Activated naive CD8-positive, alpha-beta T cell treated with anti-CD3 and anti-CD28 coated beads, Interleukin-2, amount 10 ng/mL, durations not matched to agents 7 days and 5 days (primary cell): ENCODE measurements around the gene LRP4. TPM values are rescaled to one million over a fixed set of nuclear protein-coding genes. Genes with fewer than 3 reads are reported as not detected.
A peak's percentile ranks its signal among the peaks of the same experiment; 100 is the strongest.

ENCODE experiments used
- ATAC-seq: fragments of 150-1000 bp; cut with Tn5 transposase; one replicate; pipeline ENCODE4 v1.10.0; 2021; ENCODE audit warnings: low read depth, moderate library complexity
- POLR2A ChIA-PET: fragments of 350-600 bp; sonication (Branson Sonifier 250); formaldehyde crosslinking; loops from one replicate; lab custom pipeline; 2021; ENCODE audit warnings: antibody characterized with exemption; lab: Charles Lee
- DNase-seq: peaks from one replicate; pipeline ENCODE4 v3.0.0; 2021
- H3K27ac Mint-ChIP-seq: one replicate; pipeline ENCODE4 v1.8.0; 2022; ENCODE audit warnings: mild to moderate bottlenecking, mixed read lengths
- H3K27me3 Mint-ChIP-seq: one replicate; pipeline ENCODE4 v1.8.0; 2022; ENCODE audit warnings: mild to moderate bottlenecking, moderate library complexity, mixed read lengths
- H3K36me3 Mint-ChIP-seq: one replicate; pipeline ENCODE4 v1.8.0; 2021; ENCODE audit warnings: mild to moderate bottlenecking, mixed read lengths
- H3K4me1 Mint-ChIP-seq: one replicate; pipeline ENCODE4 v1.8.0; 2021; ENCODE audit warnings: mixed read lengths
- H3K4me3 Mint-ChIP-seq: one replicate; pipeline ENCODE4 v1.8.0; 2022; ENCODE audit warnings: mild to moderate bottlenecking, moderate library complexity, mixed read lengths
- H3K9me3 Mint-ChIP-seq: one replicate; pipeline ENCODE4 v1.8.0; 2021; ENCODE audit warnings: mixed read lengths
- total RNA-seq, 2 experiments: library from RNA; stranded (reverse); gene quantifications; one replicate each; pipeline ENCODE4 v1.2.3, GENCODE V29; 2021

Gene LRP4
- total RNA-seq, 2 experiments from 2014 or later: 0.06 TPM; not detected in 1

DNA sequence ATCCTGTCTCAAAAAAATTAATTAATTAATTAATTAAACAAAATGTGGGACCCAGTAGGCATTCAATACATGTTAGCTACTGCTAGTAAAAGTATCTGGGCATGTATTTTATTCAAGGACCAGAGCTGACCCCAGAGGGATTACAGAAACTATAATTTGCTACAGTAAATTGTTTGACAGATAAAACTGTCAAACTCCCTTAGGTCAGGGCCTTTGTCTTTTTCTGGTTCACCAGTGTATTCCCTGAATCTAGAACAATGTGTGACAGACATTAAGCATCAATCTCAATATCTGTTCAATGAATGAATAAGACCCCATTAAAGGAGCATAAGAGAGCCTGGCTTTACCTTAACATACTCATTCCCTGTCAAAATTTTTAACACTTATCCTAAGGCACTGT, 78.2 kb downstream of the LRP4 start:
- Mint-ChIP-seq H3K9me3 (no peaks in the 10 kb centered on the region), H3K27me3 (no peaks in the 10 kb centered on the region), H3K4me1 (peaks cover 40% of the 10 kb centered on the region), H3K36me3 (peaks cover 18% of the 10 kb centered on the region), H3K4me3 (no peak overlapping the region), H3K27ac (no peak overlapping the region)
- ATAC-seq: no peak
- DNase-seq: no peak
- POLR2A ChIA-PET: interaction anchor here (2.0 kb wide), 1 partner anchor 13 kb away, joined by 6 read pairs; no protein-coding TSS in a partner anchor

DNA sequence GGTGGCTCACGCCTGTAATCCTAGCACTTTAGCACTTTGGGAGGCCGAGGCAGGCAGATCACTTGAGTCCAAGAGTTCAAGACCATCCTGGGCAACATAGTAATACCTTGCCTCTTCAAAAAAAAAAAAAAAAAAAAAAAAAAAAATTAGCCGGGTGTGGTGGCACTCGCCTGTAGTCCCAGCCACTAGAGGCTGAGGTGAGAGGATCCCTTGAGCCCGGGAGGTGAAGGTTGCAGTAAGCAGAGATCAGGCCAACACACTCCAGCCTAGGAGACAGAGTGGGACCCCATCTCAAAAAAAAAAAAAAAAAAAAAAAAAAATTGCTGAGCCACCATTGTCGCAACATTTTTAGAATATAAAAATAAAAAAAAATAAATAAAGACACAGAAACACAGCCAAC, 79.8 kb downstream of the LRP4 start:
- no peak overlapping the region for H3K4me3 Mint-ChIP-seq
- peaks cover 32% of the 10 kb centered on the region for H3K4me1 Mint-ChIP-seq
- POLR2A ChIA-PET: no interaction called here
- H3K27me3 Mint-ChIP-seq: no peaks in the 10 kb centered on the region
- ATAC-seq: no peak
- peaks cover 17% of the 10 kb centered on the region for H3K36me3 Mint-ChIP-seq
- no peaks in the 10 kb centered on the region for H3K9me3 Mint-ChIP-seq
- H3K27ac Mint-ChIP-seq: no peak overlapping the region
- no peak for DNase-seq

DNA sequence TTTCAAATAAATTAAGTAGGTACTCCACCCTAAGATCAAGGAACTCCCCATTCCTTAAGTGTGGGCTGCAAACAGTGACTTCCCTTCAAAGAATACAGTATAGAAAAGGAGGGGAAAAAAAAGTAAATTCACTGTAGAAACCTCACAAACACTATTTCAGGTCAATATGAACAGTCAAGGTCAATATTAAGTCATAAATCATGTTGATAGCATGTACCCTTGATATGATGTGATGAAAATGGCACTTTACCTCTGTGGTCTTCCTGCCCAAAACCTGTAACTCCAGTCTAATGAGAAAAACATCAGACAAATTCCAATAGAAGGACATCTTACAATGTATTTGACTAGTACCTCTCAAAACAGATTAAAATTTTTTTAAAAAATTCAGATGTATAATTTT, 80.5 kb downstream of the LRP4 start:
- H3K27me3 Mint-ChIP-seq: no peaks in the 10 kb centered on the region
- H3K36me3 Mint-ChIP-seq: peaks cover 17% of the 10 kb centered on the region
- DNase-seq (no peak), ATAC-seq (no peak)
- H3K27ac Mint-ChIP-seq: no peak overlapping the region
- POLR2A ChIA-PET: no interaction called here
- H3K9me3 Mint-ChIP-seq: no peaks in the 10 kb centered on the region
- H3K4me1 Mint-ChIP-seq: peaks cover 28% of the 10 kb centered on the region
- H3K4me3 Mint-ChIP-seq: no peak overlapping the region

DNA sequence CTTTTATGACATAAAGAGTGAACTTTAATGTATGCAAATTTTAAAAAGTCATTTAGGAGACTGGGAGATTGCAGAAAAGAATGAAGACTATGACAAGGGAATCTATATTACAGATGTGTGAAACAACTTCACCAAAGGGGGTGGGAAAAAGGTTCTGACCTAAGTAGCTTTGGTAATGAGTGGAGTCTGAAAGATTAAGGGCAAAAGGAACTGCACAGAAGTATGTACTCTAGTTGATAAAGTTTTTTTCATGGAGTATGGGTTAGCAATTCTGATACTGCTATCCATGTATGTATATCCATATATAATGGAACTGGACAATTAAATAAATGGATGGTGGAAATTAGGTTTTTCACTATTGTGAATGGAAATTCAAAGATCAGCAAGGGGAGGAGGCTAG, 81.5 kb downstream of the LRP4 start:
- H3K9me3 Mint-ChIP-seq: no peaks in the 10 kb centered on the region
- peaks cover 24% of the 10 kb centered on the region for H3K4me1 Mint-ChIP-seq
- DNase-seq: no peak
- POLR2A ChIA-PET: no interaction called here
- ATAC-seq: no peak
- H3K36me3 Mint-ChIP-seq: peaks cover 15% of the 10 kb centered on the region
- no peak overlapping the region for H3K27ac Mint-ChIP-seq
- H3K4me3 Mint-ChIP-seq: no peak overlapping the region
- no peaks in the 10 kb centered on the region for H3K27me3 Mint-ChIP-seq

DNA sequence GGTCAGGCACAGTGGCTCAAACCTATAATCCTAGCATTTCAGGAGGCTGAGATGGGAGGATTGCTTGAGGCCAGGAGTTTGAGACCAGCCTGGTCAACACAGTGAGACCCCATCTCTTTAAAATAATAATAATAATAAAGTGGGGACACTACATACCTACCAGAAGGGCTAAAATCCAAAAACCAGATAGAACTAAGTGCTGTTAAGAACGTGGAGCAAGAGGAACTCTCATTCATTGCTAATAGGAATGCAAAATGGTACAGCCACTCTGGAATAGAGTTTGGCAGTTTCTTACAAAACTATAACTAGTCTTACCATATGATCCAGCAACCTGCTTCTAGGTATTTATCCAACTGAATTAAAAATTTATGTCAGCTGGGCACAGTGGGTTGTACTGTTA, 81.9 kb downstream of the LRP4 start:
- no peak for ATAC-seq
- DNase-seq: no peak
- peaks cover 17% of the 10 kb centered on the region for H3K36me3 Mint-ChIP-seq
- POLR2A ChIA-PET: no interaction called here
- H3K9me3 Mint-ChIP-seq: no peaks in the 10 kb centered on the region
- H3K4me3 Mint-ChIP-seq: no peak overlapping the region
- no peaks in the 10 kb centered on the region for H3K27me3 Mint-ChIP-seq
- H3K4me1 Mint-ChIP-seq: peaks cover 24% of the 10 kb centered on the region
- no peak overlapping the region for H3K27ac Mint-ChIP-seq

DNA sequence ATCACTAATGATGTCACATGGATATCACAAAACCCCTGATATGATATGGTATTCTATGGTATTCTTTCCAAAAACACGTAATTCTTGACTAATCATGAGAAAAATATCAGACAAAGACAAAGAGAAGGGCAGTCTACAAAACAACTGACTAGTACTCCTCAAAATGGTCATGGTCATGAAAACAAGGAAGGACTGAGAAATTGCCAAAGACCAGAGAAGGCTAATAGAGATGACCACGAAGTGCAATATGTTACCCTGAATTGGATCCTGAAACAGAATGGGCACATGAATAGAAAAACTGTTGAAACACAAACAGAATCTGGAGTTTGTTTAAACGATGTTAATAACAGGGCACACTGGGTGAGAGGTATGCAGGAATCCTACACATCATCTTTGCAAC, 82.5 kb downstream of the LRP4 start:
- Mint-ChIP-seq H3K4me3 (no peak overlapping the region), H3K36me3 (peaks cover 19% of the 10 kb centered on the region), H3K27ac (no peak overlapping the region), H3K9me3 (no peaks in the 10 kb centered on the region), H3K4me1 (peaks cover 23% of the 10 kb centered on the region), H3K27me3 (no peaks in the 10 kb centered on the region)
- ATAC-seq: no peak
- POLR2A ChIA-PET: interaction anchor here (0.6 kb wide), 1 partner anchor 8 kb away, joined by 3 read pairs; no protein-coding TSS in a partner anchor
- no peak for DNase-seq

DNA sequence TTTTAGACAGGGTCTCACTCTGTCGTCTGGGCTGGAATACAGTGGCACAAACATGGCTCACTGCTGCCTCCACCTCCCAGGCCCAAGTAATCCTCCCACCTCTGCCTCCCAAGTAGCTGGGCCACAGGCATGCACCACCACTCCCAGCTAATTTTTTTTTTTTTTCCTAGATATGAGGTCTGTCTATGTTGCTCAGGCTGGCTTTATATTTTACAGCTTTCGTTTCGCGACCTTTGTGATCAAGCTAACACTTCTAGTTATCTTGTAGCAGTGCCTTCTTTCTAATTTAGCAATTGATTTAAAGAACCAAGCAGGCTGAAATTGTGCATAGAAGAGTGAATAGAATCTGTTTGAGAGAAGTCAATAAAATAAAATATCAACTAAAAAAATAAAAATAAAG, 83.5 kb downstream of the LRP4 start:
- H3K4me1 Mint-ChIP-seq: peaks cover 20% of the 10 kb centered on the region
- ATAC-seq (no peak), DNase-seq (no peak)
- no peak overlapping the region for H3K27ac Mint-ChIP-seq
- no peaks in the 10 kb centered on the region for H3K27me3 Mint-ChIP-seq
- no peaks in the 10 kb centered on the region for H3K9me3 Mint-ChIP-seq
- POLR2A ChIA-PET: no interaction called here
- H3K4me3 Mint-ChIP-seq: no peak overlapping the region
- peaks cover 17% of the 10 kb centered on the region for H3K36me3 Mint-ChIP-seq

DNA sequence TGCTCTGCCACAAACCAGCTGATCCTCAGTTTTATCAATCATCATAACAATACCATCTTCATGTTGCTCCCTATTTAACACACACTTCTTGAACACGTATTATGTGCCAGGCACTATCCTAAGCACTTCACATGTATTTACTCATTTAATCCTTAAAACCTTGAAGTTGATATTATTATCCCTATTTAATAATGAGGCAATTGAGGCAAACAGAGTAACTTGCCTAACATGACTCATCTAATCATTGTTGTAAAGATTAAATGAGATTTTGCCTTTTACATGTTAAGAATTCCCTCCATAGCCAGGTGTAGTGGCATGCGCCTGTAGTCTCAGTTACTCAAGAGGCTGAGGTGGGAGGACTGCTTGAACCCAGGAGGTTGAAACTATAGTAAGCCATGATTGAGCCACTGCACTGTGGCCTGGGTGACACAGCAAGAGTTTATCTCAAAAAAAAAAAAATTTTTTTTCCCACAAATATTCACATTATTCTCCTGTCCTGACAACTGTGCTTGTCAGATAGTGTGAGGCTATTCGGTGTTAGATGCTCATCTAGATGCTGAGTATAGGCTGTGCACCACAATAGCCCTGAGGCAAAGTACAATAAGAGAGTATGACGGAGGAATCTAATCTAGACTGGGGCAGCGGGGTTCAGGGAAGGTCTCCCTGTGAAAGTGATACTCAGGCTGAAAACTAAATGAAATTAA, 85.7 kb downstream of the LRP4 start:
- H3K9me3 Mint-ChIP-seq: no peaks in the 10 kb centered on the region
- peaks cover 19% of the 10 kb centered on the region for H3K4me1 Mint-ChIP-seq
- peaks cover 13% of the 10 kb centered on the region for H3K36me3 Mint-ChIP-seq
- H3K27me3 Mint-ChIP-seq: no peaks in the 10 kb centered on the region
- no peak overlapping the region for H3K27ac Mint-ChIP-seq
- ATAC-seq (no peak), DNase-seq (no peak)
- no peak overlapping the region for H3K4me3 Mint-ChIP-seq
- POLR2A ChIA-PET: no interaction called here

DNA sequence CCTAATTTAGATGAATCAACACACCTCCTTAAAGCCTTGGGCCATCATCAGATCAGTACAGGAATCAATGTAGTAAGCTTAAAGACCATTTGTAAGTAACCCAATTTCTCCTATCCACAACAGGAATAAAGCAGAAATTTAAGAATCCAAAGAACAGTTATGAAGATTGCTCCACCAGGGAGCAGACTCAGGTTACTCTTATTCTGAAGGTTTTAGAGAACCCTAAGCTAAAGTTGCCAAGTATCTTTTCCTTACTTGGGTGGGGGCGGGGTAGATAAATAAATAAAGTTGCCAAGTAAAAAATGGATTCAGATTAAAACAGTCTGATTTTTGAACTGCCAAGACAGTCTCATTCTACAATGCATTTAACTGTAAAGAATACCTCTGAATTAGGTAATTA, 90.4 kb downstream of the LRP4 start:
- DNase-seq: no peak
- H3K27me3 Mint-ChIP-seq: no peaks in the 10 kb centered on the region
- H3K36me3 Mint-ChIP-seq: peaks cover 8% of the 10 kb centered on the region
- no peaks in the 10 kb centered on the region for H3K9me3 Mint-ChIP-seq
- H3K27ac Mint-ChIP-seq: no peak overlapping the region
- no peak for ATAC-seq
- H3K4me3 Mint-ChIP-seq: no peak overlapping the region
- POLR2A ChIA-PET: interaction anchor here (1.2 to 1.7 kb wide), 2 partner anchors 18 to 248 kb away, joined by 3 to 6 read pairs; partner anchors contain the start of gene CKAP5
- H3K4me1 Mint-ChIP-seq: peaks cover 15% of the 10 kb centered on the region

DNA sequence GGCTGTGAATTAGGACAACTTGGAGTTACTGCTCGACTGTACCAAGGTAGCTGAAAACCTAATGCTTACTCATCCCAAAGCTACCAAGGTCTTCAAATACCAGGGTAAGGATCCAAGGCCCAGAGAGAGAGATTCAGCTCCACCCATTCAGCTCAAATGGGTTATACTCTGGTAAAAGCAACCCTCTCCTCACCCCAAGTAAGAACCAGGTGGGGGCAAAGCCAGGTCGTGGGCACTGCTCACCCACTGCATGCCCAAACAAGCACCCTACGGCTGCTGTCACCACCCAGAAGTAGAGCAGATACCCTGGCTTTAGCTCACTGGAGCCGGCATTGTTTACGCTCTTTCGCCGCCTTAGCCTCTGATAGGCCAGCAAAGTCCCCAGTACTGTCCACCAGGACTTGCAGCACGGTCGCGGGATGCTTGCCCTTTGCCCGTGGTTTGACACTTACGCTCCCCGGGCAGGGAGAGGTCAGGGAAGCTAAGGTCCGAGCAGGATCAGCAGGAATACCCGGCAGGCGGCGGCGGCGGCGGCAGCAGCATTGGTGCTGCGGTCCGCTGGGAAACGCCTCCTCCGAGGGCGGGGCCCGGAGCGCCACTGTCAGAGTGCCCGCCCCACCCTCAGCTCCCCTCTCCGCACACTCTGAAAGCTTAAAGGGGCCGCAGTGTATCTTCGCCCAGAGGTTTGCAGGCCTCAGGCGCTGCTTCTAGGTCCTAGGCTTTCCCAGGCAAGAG, 91.9 kb downstream of the LRP4 start:
- no peak overlapping the region for H3K27ac Mint-ChIP-seq
- ATAC-seq (peak; percentile 100), DNase-seq (peak; percentile 82)
- peaks cover 14% of the 10 kb centered on the region for H3K4me1 Mint-ChIP-seq
- no peaks in the 10 kb centered on the region for H3K9me3 Mint-ChIP-seq
- H3K4me3 Mint-ChIP-seq: peak overlapping the region; percentile 78
- peaks cover 4% of the 10 kb centered on the region for H3K36me3 Mint-ChIP-seq
- POLR2A ChIA-PET: interaction anchor here (0.5 to 1.7 kb wide), 5 partner anchors 14 to 141 kb away, joined by 3 to 6 read pairs (median 4); partner anchors contain the start of gene CKAP5
- no peaks in the 10 kb centered on the region for H3K27me3 Mint-ChIP-seq

DNA sequence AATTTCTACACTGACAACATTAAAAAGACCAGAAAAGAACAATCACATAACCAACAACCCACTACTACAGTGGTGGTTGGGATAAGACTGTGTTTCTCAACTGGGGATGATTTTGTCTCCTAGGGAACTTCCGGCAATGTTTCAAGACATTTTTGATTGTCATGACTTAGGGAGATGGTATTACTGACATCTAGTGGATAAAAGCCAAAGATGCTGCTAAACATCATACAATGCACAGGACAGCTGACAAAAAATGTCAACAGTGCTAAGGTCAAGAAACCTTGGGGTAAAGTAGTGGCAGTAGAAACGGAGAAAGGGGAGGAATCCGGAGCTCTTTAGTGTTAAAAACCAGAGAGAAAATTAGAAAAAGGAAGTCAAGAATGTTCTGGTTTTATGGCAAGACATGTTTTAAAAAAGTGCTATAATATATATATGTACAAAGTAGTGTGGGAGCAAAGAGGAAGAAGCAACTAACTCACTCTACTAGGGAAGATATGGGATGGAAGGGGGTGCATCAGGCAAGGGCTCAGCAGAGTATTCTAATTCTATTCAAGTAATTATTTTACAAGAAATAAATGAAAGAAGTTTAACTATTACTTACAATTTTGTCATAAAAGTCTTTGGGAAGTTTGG, 109.4 kb downstream of the LRP4 start:
- H3K36me3 Mint-ChIP-seq: peaks cover 22% of the 10 kb centered on the region
- no peak overlapping the region for H3K4me3 Mint-ChIP-seq
- no peak for DNase-seq

More for the DNA sequence above, 109.4 kb downstream of the LRP4 start:
- Mint-ChIP-seq H3K9me3 (no peaks in the 10 kb centered on the region), H3K27ac (peak overlapping the region; percentile 11), H3K4me1 (peaks cover 12% of the 10 kb centered on the region), H3K27me3 (no peaks in the 10 kb centered on the region)
- peak; percentile 42 for ATAC-seq
- POLR2A ChIA-PET: interaction anchor here (0.7 kb wide), 1 partner anchor 10 kb away, joined by 3 read pairs; no protein-coding TSS in a partner anchor
